ENCODE data around the gene TTC8.

- TF ChIP-seq ZBTB8A (tag by site-specific recombination; IDR thresholded peaks at IDR 0.05), result no peak
- no peak for TF ChIP-seq KLF9 (tag by site-specific recombination; IDR thresholded peaks at IDR 0.05; ENCODE audit: low read depth)
- no peak for TF ChIP-seq ZNF114 (tag by site-specific recombination; IDR thresholded peaks at IDR 0.05)
- TF ChIP-seq ZNF274 (IDR thresholded peaks at IDR 0.05; ENCODE audit: low read length), result no peak
- TF ChIP-seq ZNF274 (tag by site-specific recombination; IDR thresholded peaks at IDR 0.05; ENCODE audit: borderline replicate concordance), result no peak
- TF ChIP-seq ZBTB7A (tag by site-specific recombination; IDR thresholded peaks at IDR 0.05; ENCODE audit: low read depth), result no peak
- TF ChIP-seq CTCF (tag by site-specific recombination; IDR thresholded peaks at IDR 0.05), result no peak
- TF ChIP-seq ZNF518A (tag by site-specific recombination; conservative IDR thresholded peaks at IDR 0.05; ENCODE audit: low read depth), result no peak
- TF ChIP-seq YY1 (tag by site-specific recombination; IDR thresholded peaks at IDR 0.05), result no peak
Observed at GRCh38 chr14:88910386-88910785, 85.9 kb downstream of the TTC8 start.

Data from HEK293 (cell line).